LNCaP clone FGC (cell line): ENCODE results near the gene OR52E5.

Source experiments
- DNase-seq: peaks from one replicate; pipeline ENCODE4 v3.0.0-alpha.2; 2011; ENCODE audit warnings: low read depth
- H3K4me3 ChIP-seq: 2 replicates; pipeline ENCODE4 v1.5.1; 2011; ENCODE audit warnings: mild to moderate bottlenecking, low read depth, low read length, control low read depth
- TF ChIP-seq, protein P1 (sequence below): IDR thresholded peaks from 2 replicates; pipeline ENCODE4 v1.5.1; 2012; ENCODE audit warnings: mild to moderate bottlenecking; ENCODE audit not compliant: control insufficient read depth, insufficient read depth; ENCODE audit errors: extremely low read depth

Gene OR52E5

DNA sequence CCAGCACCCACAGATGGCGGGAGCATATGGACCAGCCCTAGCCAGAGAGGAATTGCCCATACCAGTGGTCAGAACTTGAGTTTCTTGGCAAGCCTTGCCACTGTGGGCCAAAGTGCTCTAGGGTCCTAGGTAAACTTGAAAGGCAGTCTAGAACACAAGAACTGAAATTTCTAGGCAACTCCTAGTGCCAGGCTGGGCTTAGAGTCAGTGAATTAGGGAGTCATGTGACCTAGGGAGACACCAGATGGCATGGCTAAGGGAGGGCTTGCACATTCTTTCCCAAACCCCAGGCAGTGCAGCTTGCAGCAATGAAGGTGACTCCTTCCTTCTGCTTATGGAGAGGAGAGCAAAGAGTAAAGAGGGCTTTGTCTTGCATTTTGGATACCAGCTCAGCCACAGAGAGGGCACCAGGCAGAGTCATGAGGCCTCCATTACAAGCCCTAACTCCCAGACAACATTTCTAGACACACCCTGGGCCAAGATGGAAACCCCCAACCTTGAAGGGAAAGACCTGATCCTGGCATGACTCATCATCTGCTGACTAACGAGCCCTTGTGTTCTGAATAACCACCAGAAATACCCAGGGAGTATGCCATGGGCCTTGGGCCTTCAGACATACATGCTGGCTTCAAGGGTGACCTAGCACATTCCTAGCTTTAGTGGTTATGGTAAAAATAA, 29.9 kb downstream of the OR52E5 start:
- TF ChIP-seq, protein P1, sequence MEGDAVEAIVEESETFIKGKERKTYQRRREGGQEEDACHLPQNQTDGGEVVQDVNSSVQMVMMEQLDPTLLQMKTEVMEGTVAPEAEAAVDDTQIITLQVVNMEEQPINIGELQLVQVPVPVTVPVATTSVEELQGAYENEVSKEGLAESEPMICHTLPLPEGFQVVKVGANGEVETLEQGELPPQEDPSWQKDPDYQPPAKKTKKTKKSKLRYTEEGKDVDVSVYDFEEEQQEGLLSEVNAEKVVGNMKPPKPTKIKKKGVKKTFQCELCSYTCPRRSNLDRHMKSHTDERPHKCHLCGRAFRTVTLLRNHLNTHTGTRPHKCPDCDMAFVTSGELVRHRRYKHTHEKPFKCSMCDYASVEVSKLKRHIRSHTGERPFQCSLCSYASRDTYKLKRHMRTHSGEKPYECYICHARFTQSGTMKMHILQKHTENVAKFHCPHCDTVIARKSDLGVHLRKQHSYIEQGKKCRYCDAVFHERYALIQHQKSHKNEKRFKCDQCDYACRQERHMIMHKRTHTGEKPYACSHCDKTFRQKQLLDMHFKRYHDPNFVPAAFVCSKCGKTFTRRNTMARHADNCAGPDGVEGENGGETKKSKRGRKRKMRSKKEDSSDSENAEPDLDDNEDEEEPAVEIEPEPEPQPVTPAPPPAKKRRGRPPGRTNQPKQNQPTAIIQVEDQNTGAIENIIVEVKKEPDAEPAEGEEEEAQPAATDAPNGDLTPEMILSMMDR: no peak
- no peak overlapping the region for H3K4me3 ChIP-seq
- DNase-seq: no peak

DNA sequence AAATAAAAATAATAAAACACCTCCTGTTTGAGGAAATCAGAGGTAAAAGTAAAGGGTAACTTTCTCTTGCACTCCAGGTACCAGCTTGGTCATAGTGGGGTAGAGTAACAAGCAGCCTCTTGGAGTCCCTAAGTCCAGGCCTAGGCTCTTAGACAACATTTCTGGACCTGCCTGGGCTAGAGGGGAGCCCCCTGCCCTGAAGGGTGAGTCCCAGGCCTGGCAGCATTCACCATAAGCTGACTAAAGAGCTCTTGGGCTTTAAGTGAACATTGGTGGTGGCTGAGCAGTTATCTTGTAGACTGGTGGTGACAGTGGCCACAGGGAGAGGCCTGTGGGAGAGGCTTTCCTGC, 30.4 kb downstream of the OR52E5 start:
- no peak for DNase-seq
- no peak overlapping the region for H3K4me3 ChIP-seq
- TF ChIP-seq, protein P1: no peak

DNA sequence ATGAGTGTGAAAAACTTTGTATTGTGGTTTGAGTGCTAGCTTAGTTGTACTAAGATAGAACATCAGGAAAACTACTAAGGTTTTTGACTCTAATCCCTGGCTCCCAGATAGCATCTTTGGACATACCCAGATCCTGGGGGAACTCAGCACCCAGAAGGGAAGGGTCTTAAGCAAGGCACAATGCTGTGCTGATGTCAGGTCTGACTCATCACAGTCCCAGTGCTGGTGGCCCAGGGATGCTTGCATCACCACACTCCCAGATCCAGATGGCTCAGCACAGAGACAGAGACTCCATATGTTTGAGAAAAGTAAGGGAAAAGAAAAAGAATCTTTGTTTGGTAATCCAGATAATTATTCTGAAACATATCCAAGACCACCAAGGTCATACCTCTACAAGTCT, 30.8 kb downstream of the OR52E5 start:
- TF ChIP-seq, protein P1: no peak
- H3K4me3 ChIP-seq: no peak overlapping the region
- no peak for DNase-seq

DNA sequence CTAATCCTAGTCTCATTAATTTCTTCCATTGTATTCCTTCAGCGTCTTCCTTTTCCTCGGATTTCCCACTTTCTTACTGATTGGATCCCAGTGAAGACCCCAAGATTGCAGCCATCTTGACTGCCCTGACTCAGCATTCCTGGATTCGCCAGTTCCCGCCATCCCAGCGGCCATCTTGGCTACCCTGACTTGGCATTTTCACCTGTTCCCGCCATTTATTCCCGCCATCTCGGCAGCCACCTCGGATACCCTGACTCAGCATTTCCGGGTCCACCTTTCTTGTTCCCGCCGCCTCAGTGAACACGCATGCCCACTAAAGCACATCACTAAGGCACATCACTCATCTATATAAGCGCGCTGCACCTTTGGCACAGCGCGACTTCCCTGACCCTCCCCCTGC, 35.3 kb downstream of the OR52E5 start:
- DNase-seq: no peak
- TF ChIP-seq, protein P1: no peak
- H3K4me3 ChIP-seq: no peak overlapping the region

DNA sequence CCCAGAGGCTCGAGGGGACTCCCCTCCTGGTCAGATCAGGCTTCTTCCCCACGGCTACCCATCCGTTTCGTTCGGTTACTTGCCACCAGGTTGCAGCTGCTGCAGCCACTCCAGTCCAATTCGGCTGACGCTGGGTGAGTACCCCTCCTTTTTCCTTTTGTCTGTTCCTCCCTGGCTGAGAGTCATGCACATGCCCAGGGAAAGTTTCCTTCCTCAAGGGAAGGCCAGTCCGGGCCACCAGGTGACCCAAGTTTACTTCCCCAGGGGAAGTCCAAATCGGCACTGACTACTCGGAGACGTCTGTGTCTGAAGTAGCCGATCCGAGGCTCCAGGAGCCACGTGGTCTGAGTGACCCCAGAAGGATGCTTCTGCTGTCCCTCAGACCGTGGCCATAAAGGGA, 35.8 kb downstream of the OR52E5 start:
- TF ChIP-seq, protein P1: no peak
- DNase-seq: no peak
- no peak overlapping the region for H3K4me3 ChIP-seq

DNA sequence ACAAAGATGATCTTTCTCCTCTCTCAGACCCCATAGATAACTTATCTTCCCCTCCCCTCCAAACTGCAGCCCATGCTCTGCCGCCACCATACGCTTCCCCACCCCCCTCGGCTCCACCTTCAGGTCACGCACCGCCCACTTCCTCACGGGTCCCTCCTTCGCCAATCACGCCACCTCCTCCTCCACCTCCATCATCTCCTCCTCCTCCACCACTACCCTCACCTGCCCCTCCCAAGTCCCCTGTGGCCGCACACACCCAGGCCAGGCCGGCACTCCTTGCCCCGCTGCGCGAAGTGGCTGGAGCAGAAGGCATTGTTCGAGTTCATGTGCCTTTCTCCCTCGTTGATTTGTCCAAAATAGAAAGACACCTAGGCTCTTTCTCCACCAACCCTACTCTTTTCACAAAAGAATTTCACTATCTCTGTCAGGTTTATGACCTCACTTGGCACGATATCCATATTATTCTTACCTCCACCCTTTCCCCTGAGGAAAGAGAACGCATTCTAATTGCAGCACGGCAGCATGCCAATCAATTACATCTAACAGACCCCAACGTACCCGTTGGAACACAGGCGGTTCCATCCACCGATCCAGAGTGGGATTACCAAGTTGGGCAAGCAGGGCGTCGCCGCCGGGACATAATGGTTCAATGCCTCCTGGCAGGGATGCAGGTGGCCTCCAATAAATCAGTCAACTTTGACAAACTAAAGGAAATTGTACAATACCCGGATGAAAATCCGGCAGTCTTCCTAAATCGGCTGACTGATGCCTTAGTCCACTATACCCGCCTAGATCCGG, 36.8 kb downstream of the OR52E5 start:
- no peak overlapping the region for H3K4me3 ChIP-seq
- TF ChIP-seq, protein P1: no peak
- no peak for DNase-seq
